Upper lobe of left lung (tissue), 6 donors: Measurements from ENCODE around the gene PEX26. TPM values are rescaled to one million over a fixed set of nuclear protein-coding genes. Genes with fewer than 3 reads are reported as not detected.

Experiments
- ATAC-seq, 2 donors: fragments of 200-7000 bp; cut with Tn5 transposase; one replicate each; pipeline ENCODE4 v1.9.1; 2022; ENCODE audit warnings: mild to moderate bottlenecking in 2 of 2, moderate library complexity in 2 of 2; ENCODE audit not compliant: low FRiP score in 2 of 2
- DNase-seq, 2 donors: peaks; one replicate each; pipeline ENCODE4 v3.0.0-alpha.2; 2019 to 2020
- H3K27ac ChIP-seq, 4 donors: fragments of 200-600 bp; sonication (generic); one replicate each; pipeline ENCODE4 v1.5.1; 2016 to 2019
- H3K27me3 ChIP-seq, 4 donors: fragments of 200-600 bp; sonication (generic); one replicate each; pipeline ENCODE4 v1.5.1; 2017 to 2019
- H3K36me3 ChIP-seq, 4 donors: fragments of 200-600 bp; sonication (generic); one replicate each; pipeline ENCODE4 v1.5.1; 2016 to 2019
- H3K4me1 ChIP-seq, 4 donors: fragments of 200-600 bp; sonication (generic); one replicate each; pipeline ENCODE4 v1.5.1; 2018 to 2019
- H3K4me3 ChIP-seq, 4 donors: fragments of 200-600 bp; sonication (generic); one replicate each; pipeline ENCODE4 v1.5.1; 2017 to 2019; ENCODE audit warnings: mild to moderate bottlenecking in 2 of 4, moderate library complexity in 1 of 4
- H3K9me3 ChIP-seq, 4 donors: fragments of 200-600 bp; sonication (generic); one replicate each; pipeline ENCODE4 v1.5.1; 2018 to 2019
- EP300 ChIP-seq, 4 donors: sonication (generic); formaldehyde crosslinking; IDR thresholded peaks; one replicate each; pipeline ENCODE4 v1.5.1; 2017; ENCODE audit warnings: antibody characterized with exemption in 4 of 4, control low read depth in 2 of 4
- POLR2A ChIP-seq, 4 donors: fragments of 450-650 bp; IDR thresholded peaks; one replicate each; pipeline ENCODE4 v1.5.1; 2016 to 2017; ENCODE audit warnings: antibody characterized with exemption in 4 of 4, mild to moderate bottlenecking in 2 of 4
- POLR2AphosphoS5 ChIP-seq, 2 donors: sonication (generic); formaldehyde crosslinking; IDR thresholded peaks; one replicate each; pipeline ENCODE4 v1.5.1; 2017; ENCODE audit warnings: antibody characterized with exemption in 2 of 2
- WGBS, 2 donors: methylation state at CpG; one replicate each; pipeline ENCODE4 v1.1.5; 2017 to 2018; 5-methylcytosine and 5-hydroxymethylcytosine counted together
- total RNA-seq, 6 donors: library from RNA; depleted of rRNA in 4 of 6; stranded (reverse); fragments of >200 nt in 4 of 6; gene quantifications; one replicate each; pipeline versions ENCODE4 v1.1.0 to v1.2.1, GENCODE V29; 2016 to 2021
- TF ChIP-seq, protein P1 (sequence below), 6 experiments: fragments of 450-650 bp in 4 of 6; fragments of 200-600 bp in 2 of 6; sonication (generic) in 2 of 6; IDR thresholded peaks; one replicate each; pipeline ENCODE4 v1.5.1; 2016 to 2019; ENCODE audit warnings: antibody characterized with exemption in 6 of 6
- donor health status: DM: no; HTN: no; CAD: no; lungs with moderate emphysema.
- donor health status: DM: no; HTN: yes; CAD: no; lungs with severe emphysema.

The PEX26 gene
- total RNA-seq, 6 donors from 2014 or later: 17.2 to 42.1 (median 32.9) TPM

DNA sequence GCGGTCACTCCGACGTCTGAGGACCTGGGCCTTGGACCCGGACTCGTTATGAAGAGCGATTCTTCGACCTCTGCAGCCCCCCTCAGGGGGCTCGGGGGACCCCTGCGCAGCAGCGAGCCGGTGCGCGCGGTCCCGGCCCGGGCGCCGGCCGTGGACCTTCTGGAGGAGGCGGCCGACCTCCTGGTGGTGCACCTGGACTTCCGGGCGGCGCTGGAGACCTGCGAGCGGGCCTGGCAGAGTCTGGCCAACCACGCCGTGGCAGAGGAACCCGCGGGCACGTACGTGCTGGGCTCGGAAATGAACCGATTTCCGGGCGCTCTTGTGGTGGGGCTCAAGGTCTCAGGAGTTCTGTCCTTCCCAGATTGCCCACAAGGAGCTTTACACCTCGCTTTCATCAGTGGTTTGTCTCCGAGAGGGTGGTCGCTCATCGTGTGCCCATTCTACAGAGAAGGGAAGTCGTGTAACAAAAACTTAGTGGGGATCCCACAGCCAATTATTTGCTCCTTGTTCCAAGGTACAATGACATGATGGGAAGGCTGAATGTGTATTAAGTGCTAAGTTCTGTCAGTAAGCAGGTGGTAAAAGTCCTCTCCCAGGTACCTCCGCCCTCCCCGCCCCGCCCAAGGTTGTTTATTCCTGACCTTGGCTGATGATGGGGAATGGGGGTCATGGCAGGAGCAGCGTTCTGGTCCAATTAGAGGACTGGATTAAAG is 695 bp downstream of the PEX26 start:
- DNase-seq: peak; percentile 53 to 89
- Histone ChIP-seq H3K27me3 (no peaks in the 10 kb centered on the region), H3K9me3 (no peaks in the 10 kb centered on the region), H3K4me3 (peak overlapping the region; percentile 72 to 79 (median 74)), H3K27ac (peak overlapping the region; percentile 60 to 87 (median 84)), H3K4me1 (peaks cover 22 to 31% (median 27%) of the 10 kb centered on the region in 4 donors), H3K36me3 (peaks cover under 1 to 40% (median 20%) of the 10 kb centered on the region in 4 donors)
- WGBS, 2 donors: 38 to 81% methylated on average over 3 to 11 of the region's 45 CpGs
- ATAC-seq: peak; percentile 23 to 41
- no peak for TF ChIP-seq POLR2A (IDR thresholded peaks at IDR 0.05)
- TF ChIP-seq, protein P1, sequence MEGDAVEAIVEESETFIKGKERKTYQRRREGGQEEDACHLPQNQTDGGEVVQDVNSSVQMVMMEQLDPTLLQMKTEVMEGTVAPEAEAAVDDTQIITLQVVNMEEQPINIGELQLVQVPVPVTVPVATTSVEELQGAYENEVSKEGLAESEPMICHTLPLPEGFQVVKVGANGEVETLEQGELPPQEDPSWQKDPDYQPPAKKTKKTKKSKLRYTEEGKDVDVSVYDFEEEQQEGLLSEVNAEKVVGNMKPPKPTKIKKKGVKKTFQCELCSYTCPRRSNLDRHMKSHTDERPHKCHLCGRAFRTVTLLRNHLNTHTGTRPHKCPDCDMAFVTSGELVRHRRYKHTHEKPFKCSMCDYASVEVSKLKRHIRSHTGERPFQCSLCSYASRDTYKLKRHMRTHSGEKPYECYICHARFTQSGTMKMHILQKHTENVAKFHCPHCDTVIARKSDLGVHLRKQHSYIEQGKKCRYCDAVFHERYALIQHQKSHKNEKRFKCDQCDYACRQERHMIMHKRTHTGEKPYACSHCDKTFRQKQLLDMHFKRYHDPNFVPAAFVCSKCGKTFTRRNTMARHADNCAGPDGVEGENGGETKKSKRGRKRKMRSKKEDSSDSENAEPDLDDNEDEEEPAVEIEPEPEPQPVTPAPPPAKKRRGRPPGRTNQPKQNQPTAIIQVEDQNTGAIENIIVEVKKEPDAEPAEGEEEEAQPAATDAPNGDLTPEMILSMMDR (IDR thresholded peaks at IDR 0.05): peak in 1 of 6 experiments; percentile 8

- peaks cover 22 to 31% (median 27%) of the 10 kb centered on the region in 4 donors for H3K4me1 ChIP-seq
- H3K4me3 ChIP-seq: no peak overlapping the region
- H3K9me3 ChIP-seq: no peaks in the 10 kb centered on the region
- H3K27ac ChIP-seq: no peak overlapping the region
- ATAC-seq: no peak
- no peak for TF ChIP-seq POLR2AphosphoS5 (IDR thresholded peaks at IDR 0.05)
- no peak for TF ChIP-seq POLR2A (IDR thresholded peaks at IDR 0.05)
- H3K27me3 ChIP-seq: no peaks in the 10 kb centered on the region
- no peak for DNase-seq
- H3K36me3 ChIP-seq: peaks cover 5 to 52% (median 31%) of the 10 kb centered on the region in 4 donors
- 65 to 66% methylated on average over 4 of the region's 4 CpGs for WGBS, 2 donors
These were observed 2.0 kb downstream of the PEX26 start for GRCh38 chr22:18079706-18080233.

DNA sequence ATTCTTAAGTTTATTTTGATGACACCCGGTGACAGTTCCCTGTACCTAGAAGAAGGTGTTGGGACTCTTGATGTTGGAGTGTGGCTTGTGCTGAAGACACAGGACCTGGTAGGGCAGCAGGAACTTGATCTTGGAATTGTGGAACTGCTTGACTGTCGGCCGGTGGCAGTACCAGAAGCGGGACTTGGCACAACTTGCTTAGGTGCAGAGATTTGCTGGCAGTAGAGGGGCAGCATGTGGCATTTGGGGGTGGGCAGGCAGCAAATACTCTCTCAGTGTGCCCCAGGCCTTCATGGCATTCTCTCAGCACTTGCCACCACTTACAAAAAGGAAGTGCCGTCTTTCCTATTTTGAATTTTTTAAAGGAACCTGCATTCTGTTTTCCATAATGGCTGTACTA is 3.6 kb downstream of the PEX26 start:
- peaks cover 5 to 68% (median 46%) of the 10 kb centered on the region in 4 donors for H3K36me3 ChIP-seq
- TF ChIP-seq EP300 (IDR thresholded peaks at IDR 0.05) (no peak), POLR2AphosphoS5 (IDR thresholded peaks at IDR 0.05) (no peak), POLR2A (IDR thresholded peaks at IDR 0.05) (no peak)
- TF ChIP-seq, protein P1 (IDR thresholded peaks at IDR 0.05): no peak
- H3K4me3 ChIP-seq: no peak overlapping the region
- no peaks in the 10 kb centered on the region for H3K9me3 ChIP-seq
- H3K27ac ChIP-seq: no peak overlapping the region
- H3K27me3 ChIP-seq: no peaks in the 10 kb centered on the region
- no peak for DNase-seq
- no peak for ATAC-seq
- 87 to 90% methylated on average over 5 of the region's 5 CpGs for WGBS, 2 donors
- peaks cover 19 to 28% (median 21%) of the 10 kb centered on the region in 4 donors for H3K4me1 ChIP-seq

DNA sequence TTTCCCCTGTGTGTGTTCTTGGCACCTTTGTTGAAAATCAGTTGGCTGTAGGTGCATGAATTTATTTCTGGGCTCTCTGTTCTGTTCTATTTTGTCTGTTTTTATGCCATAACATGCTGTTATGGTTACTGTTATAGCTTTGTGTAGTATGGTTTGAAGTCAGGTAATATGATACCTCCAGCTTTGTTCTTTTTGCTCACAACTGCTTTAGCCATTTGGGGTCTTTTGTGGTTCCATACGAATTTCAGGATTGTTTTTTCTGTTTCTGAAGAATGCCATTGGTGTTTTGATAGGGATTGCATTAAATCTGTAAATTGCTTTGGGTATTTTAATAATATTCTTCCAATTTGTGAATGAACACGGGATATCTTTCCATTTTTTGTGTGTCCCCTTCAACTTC is 4.7 kb downstream of the PEX26 start:
- peaks cover 5 to 79% (median 55%) of the 10 kb centered on the region in 4 donors for H3K36me3 ChIP-seq
- peaks cover 12 to 19% (median 12%) of the 10 kb centered on the region in 4 donors for H3K4me1 ChIP-seq
- no peak overlapping the region for H3K27ac ChIP-seq
- DNase-seq: no peak
- TF ChIP-seq POLR2AphosphoS5 (IDR thresholded peaks at IDR 0.05): no peak
- no peak for TF ChIP-seq EP300 (IDR thresholded peaks at IDR 0.05)
- TF ChIP-seq, protein P1 (IDR thresholded peaks at IDR 0.05): no peak
- no peak for TF ChIP-seq POLR2A (IDR thresholded peaks at IDR 0.05)
- H3K4me3 ChIP-seq: no peak overlapping the region
- H3K9me3 ChIP-seq: no peaks in the 10 kb centered on the region
- H3K27me3 ChIP-seq: no peaks in the 10 kb centered on the region
- ATAC-seq: no peak
- WGBS, 2 donors: 74 to 77% methylated on average over 2 of the region's 2 CpGs

GRCh38 chr22:18083406-18083805 is 5.6 kb downstream of the PEX26 start:
- TF ChIP-seq, protein P1 (IDR thresholded peaks at IDR 0.05): no peak
- TF ChIP-seq POLR2A (IDR thresholded peaks at IDR 0.05) (no peak), POLR2AphosphoS5 (IDR thresholded peaks at IDR 0.05) (no peak), EP300 (IDR thresholded peaks at IDR 0.05) (no peak)
- H3K4me3 ChIP-seq: no peak overlapping the region
- no peak for ATAC-seq
- H3K27ac ChIP-seq: no peak overlapping the region
- peaks cover 11 to 17% (median 12%) of the 10 kb centered on the region in 4 donors for H3K4me1 ChIP-seq
- no peak for DNase-seq
- H3K27me3 ChIP-seq: no peaks in the 10 kb centered on the region
- no peaks in the 10 kb centered on the region for H3K9me3 ChIP-seq
- H3K36me3 ChIP-seq: peaks cover 12 to 88% (median 64%) of the 10 kb centered on the region in 4 donors
- WGBS, 2 donors: 91 to 94% methylated on average over 9 to 10 of the region's 10 CpGs
